Keratinocyte (primary cell): ENCODE results near the gene ANKRD28. TPM values are rescaled to one million over a fixed set of nuclear protein-coding genes. Genes with fewer than 3 reads are reported as not detected.

Source experiments
- DNase-seq: peaks from one replicate; pipeline ENCODE4 v3.0.0-alpha.2; 2011; ENCODE audit warnings: low read depth, missing footprints, low spot score
- FAIRE-seq: peaks from 2 replicates; lab custom pipeline; 2011; peaks lifted over from hg19 to GRCh38; lab: Jason Lieb, UNC
- H2AFZ ChIP-seq: 2 replicates; pipeline ENCODE4 v1.6.0; 2012; ENCODE audit warnings: low read length, control low read depth, inconsistent platforms; ENCODE audit not compliant: control insufficient read depth
- H3K27ac ChIP-seq: 2 replicates; pipeline ENCODE4 v1.5.1; 2011; ENCODE audit warnings: low read length; ENCODE audit not compliant: control insufficient read depth, insufficient read depth
- H3K27me3 ChIP-seq: 3 replicates; pipeline ENCODE4 v1.6.0; 2011; ENCODE audit warnings: low read length; ENCODE audit not compliant: control insufficient read depth, insufficient read depth; ENCODE audit errors: extremely low read depth
- H3K36me3 ChIP-seq, 2 experiments: 2 replicates in 1 of 2; 3 replicates in 1 of 2; pipeline ENCODE4 v1.5.1; 2011; ENCODE audit warnings: low read length in 2 of 2, mild to moderate bottlenecking in 1 of 2; ENCODE audit not compliant: control insufficient read depth in 2 of 2, insufficient read depth in 2 of 2; ENCODE audit errors: extremely low read depth in 1 of 2
- H3K4me1 ChIP-seq: 3 replicates; pipeline ENCODE4 v1.5.1; 2011; ENCODE audit warnings: low read length; ENCODE audit not compliant: control insufficient read depth, insufficient read depth; ENCODE audit errors: extremely low read depth
- H3K4me2 ChIP-seq: 3 replicates; pipeline ENCODE4 v1.6.0; 2011; ENCODE audit warnings: low read depth, low read length; ENCODE audit not compliant: control insufficient read depth, insufficient read depth; ENCODE audit errors: extremely low read depth
- H3K4me3 ChIP-seq, 3 experiments: fragments of 200-600 bp in 1 of 3; sonication (generic) in 1 of 3; 2 replicates in 2 of 3; 3 replicates in 1 of 3; pipeline ENCODE4 v1.5.1; 2011 to 2016; ENCODE audit warnings: low read length in 3 of 3, mild to moderate bottlenecking in 3 of 3, control low read depth in 2 of 3, inconsistent platforms in 1 of 3, low read depth in 1 of 3, mixed read lengths in 1 of 3, mixed run types in 1 of 3, moderate library complexity in 1 of 3; ENCODE audit not compliant: control insufficient read depth in 2 of 3, insufficient read depth in 2 of 3; ENCODE audit errors: extremely low read depth in 1 of 3
- H3K79me2 ChIP-seq: 2 replicates; pipeline ENCODE4 v1.6.0; 2012; ENCODE audit warnings: low read length; ENCODE audit not compliant: control insufficient read depth, insufficient read depth
- H3K9ac ChIP-seq: 3 replicates; pipeline ENCODE4 v1.6.0; 2011; ENCODE audit warnings: low read length; ENCODE audit not compliant: control insufficient read depth, insufficient read depth; ENCODE audit errors: extremely low read depth
- H3K9me1 ChIP-seq: 3 replicates; pipeline ENCODE4 v1.6.0; 2011; ENCODE audit warnings: low read length; ENCODE audit not compliant: control insufficient read depth, insufficient read depth; ENCODE audit errors: extremely low read depth
- H3K9me3 ChIP-seq: 2 replicates; pipeline ENCODE4 v1.5.1; 2012; ENCODE audit warnings: low read depth, low read length; ENCODE audit not compliant: control insufficient read depth
- H4K20me1 ChIP-seq: 3 replicates; pipeline ENCODE4 v1.6.0; 2011; ENCODE audit warnings: low read length; ENCODE audit not compliant: control insufficient read depth, insufficient read depth; ENCODE audit errors: extremely low read depth
- CTCF ChIP-seq, 3 experiments: IDR thresholded peaks in 1 of 3; conservative IDR thresholded peaks in 1 of 3; optimal IDR thresholded peaks in 1 of 3; 2 replicates in 2 of 3; 3 replicates in 1 of 3; pipeline versions ENCODE3 to v1.5.1; 2011; ENCODE audit warnings: low read length in 3 of 3, mild to moderate bottlenecking in 3 of 3, moderate library complexity in 2 of 3, control low read depth in 1 of 3, inconsistent platforms in 1 of 3; ENCODE audit not compliant: insufficient read depth in 2 of 3; ENCODE audit errors: extremely low read depth in 1 of 3
- EZH2 ChIP-seq: IDR thresholded peaks from one replicate; pipeline ENCODE4 v1.6.1; 2012; ENCODE audit warnings: inconsistent platforms, mild to moderate bottlenecking, low read length, moderate library complexity
- dilution Hi-C: fragments of 300-500 bp; cut with MboI; formaldehyde crosslinking; loops from one replicate; pipeline ENCODE4 v1.7.0; 2020; ENCODE audit warnings: low sequenced_read_pairs; ENCODE audit not compliant: extremely low pct_ligation_motif_present
- polyA plus RNA-seq, 5 experiments: library from polyadenylated mRNA; depleted of rRNA in 3 of 5; stranded (reverse) in 3 of 5; stranded (forward) in 1 of 5; unstranded in 1 of 5; fragments of >200 nt; gene quantifications; 1 replicate in 1 of 5; 2 replicates in 3 of 5; 3 replicates in 1 of 5; pipeline versions ENCODE4 v1.2.1 to v1.2.3, GENCODE V29; 2011 to 2012; ENCODE audit warnings: missing spikeins in 2 of 5, low read depth in 1 of 5, low replicate concordance in 1 of 5

The ANKRD28 gene
- polyA plus RNA-seq, 1 donor (not counting 4 experiments of a cell fraction or from before 2014, with no cell fraction given): 32.7 TPM

GRCh38 chr3:15781637-15782402 is 16.0 kb downstream of the ANKRD28 start:
- Histone ChIP-seq H3K79me2 (peaks cover 63% of the 10 kb centered on the region), H3K27me3 (no peaks in the 10 kb centered on the region), H3K9me1 (no peaks in the 10 kb centered on the region), H4K20me1 (no peaks in the 10 kb centered on the region), H2AFZ (no peak overlapping the region), H3K4me3 (peak overlapping the region in 1 of 3 experiments; percentile 27), H3K9ac (peak overlapping the region; percentile 48), H3K9me3 (no peaks in the 10 kb centered on the region), H3K4me1 (peaks cover 61% of the 10 kb centered on the region), H3K4me2 (peak overlapping the region; percentile 59), H3K27ac (peak overlapping the region; percentile 74), H3K36me3 (no peaks in the 10 kb centered on the region)
- FAIRE-seq: peak; percentile 46
- DNase-seq: no peak
- TF ChIP-seq CTCF (optimal IDR thresholded peaks at IDR 0.05 in 1 of 3, IDR thresholded peaks at IDR 0.05 in 1 of 3, conservative IDR thresholded peaks at IDR 0.05 in 1 of 3; ENCODE audit: extremely low read depth in 1 of 3, insufficient read depth in 2 of 3, low read length in 3 of 3): no peak
- no peak for TF ChIP-seq EZH2
- dilution Hi-C loops: no loop called here

GRCh38 chr3:15781131-15781530 is 16.6 kb downstream of the ANKRD28 start:
- Histone ChIP-seq H3K9ac (no peak overlapping the region), H3K4me3 (no peak overlapping the region), H3K27me3 (no peaks in the 10 kb centered on the region), H3K36me3 (no peaks in the 10 kb centered on the region), H3K4me2 (peak overlapping the region; percentile 31), H3K79me2 (peaks cover 63% of the 10 kb centered on the region), H3K9me1 (no peaks in the 10 kb centered on the region), H2AFZ (no peak overlapping the region), H3K9me3 (no peaks in the 10 kb centered on the region), H3K4me1 (peaks cover 61% of the 10 kb centered on the region), H4K20me1 (no peaks in the 10 kb centered on the region), H3K27ac (peak overlapping the region; percentile 67)
- no peak for DNase-seq
- FAIRE-seq: peak; percentile 34
- TF ChIP-seq EZH2 (no peak), CTCF (optimal IDR thresholded peaks at IDR 0.05 in 1 of 3, IDR thresholded peaks at IDR 0.05 in 1 of 3, conservative IDR thresholded peaks at IDR 0.05 in 1 of 3; ENCODE audit: extremely low read depth in 1 of 3, insufficient read depth in 2 of 3, low read length in 3 of 3) (no peak)
- dilution Hi-C loops: no loop called here
